NB4 (cell line): ENCODE measurements around the gene STMND1.

Experiments
- DNase-seq: peaks from one replicate; pipeline ENCODE4 v3.0.0; 2010; ENCODE audit warnings: low read depth
- H3K4me3 ChIP-seq: one replicate; pipeline ENCODE4 v1.5.1; 2011; ENCODE audit warnings: mild to moderate bottlenecking, low read depth, low read length, moderate library complexity
- MYC ChIP-seq: IDR thresholded peaks from 2 replicates; pipeline ENCODE4 v1.6.1; 2011; ENCODE audit warnings: low read depth, low read length
- POLR2A ChIP-seq: IDR thresholded peaks from 2 replicates; pipeline ENCODE4 v1.6.1; 2011; ENCODE audit warnings: mild to moderate bottlenecking; ENCODE audit not compliant: insufficient read length; ENCODE audit errors: extremely low read depth
- TF ChIP-seq, protein P1 (sequence below): IDR thresholded peaks from 2 replicates; pipeline ENCODE4 v1.6.1; 2011; ENCODE audit warnings: low read depth, low read length
- TF ChIP-seq, protein P2 (sequence below): IDR thresholded peaks from one replicate; pipeline ENCODE4 v1.5.1; 2012; ENCODE audit warnings: low read depth, low read length

STMND1 gene

DNA sequence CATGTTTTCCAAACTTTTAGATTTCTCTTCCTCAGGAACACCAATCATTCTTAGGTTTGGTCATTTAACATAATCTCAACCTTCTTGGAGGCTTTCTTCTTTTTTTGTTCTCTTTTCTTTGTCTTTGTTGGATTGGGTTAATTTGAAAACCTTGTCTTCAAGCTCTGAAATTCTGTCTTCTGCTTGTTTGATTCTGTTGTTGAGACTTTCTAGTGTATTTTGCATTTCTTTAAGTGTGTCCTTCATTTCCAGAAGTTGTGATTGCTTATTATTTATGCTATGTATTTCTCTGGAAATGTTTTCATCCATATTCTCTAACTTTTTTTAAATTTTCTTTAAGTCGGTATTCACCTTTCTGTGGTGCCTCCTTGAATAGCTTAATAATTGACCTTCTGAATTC is 42.2 kb downstream of the STMND1 start:
- DNase-seq: no peak
- no peak for TF ChIP-seq MYC
- no peak for TF ChIP-seq POLR2A
- TF ChIP-seq, protein P1, sequence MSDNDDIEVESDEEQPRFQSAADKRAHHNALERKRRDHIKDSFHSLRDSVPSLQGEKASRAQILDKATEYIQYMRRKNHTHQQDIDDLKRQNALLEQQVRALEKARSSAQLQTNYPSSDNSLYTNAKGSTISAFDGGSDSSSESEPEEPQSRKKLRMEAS: no peak
- TF ChIP-seq, protein P2, sequence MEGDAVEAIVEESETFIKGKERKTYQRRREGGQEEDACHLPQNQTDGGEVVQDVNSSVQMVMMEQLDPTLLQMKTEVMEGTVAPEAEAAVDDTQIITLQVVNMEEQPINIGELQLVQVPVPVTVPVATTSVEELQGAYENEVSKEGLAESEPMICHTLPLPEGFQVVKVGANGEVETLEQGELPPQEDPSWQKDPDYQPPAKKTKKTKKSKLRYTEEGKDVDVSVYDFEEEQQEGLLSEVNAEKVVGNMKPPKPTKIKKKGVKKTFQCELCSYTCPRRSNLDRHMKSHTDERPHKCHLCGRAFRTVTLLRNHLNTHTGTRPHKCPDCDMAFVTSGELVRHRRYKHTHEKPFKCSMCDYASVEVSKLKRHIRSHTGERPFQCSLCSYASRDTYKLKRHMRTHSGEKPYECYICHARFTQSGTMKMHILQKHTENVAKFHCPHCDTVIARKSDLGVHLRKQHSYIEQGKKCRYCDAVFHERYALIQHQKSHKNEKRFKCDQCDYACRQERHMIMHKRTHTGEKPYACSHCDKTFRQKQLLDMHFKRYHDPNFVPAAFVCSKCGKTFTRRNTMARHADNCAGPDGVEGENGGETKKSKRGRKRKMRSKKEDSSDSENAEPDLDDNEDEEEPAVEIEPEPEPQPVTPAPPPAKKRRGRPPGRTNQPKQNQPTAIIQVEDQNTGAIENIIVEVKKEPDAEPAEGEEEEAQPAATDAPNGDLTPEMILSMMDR: no peak
- no peak overlapping the region for H3K4me3 ChIP-seq

DNA sequence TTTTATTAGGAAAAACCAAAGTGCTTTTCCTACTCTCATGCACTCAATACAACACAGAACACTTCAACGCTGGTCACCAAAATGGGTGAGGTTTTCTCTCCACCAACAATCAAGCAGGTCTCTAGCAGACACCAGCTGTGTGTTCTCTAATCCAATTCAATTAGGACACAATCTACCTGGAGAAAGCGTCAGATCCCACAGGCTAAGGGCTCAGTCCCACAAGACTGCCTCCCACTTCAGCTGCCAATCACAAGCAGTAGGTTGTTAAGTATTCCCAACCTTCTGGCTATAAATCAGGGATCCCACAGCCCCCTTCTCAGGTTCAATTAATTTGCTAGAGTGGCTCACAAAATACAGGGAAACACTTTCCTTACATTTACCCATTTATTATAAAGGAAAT is 47.7 kb downstream of the STMND1 start:
- no peak overlapping the region for H3K4me3 ChIP-seq
- DNase-seq: no peak
- TF ChIP-seq, protein P1: no peak
- TF ChIP-seq, protein P2: no peak
- TF ChIP-seq MYC (no peak), POLR2A (no peak)

DNA sequence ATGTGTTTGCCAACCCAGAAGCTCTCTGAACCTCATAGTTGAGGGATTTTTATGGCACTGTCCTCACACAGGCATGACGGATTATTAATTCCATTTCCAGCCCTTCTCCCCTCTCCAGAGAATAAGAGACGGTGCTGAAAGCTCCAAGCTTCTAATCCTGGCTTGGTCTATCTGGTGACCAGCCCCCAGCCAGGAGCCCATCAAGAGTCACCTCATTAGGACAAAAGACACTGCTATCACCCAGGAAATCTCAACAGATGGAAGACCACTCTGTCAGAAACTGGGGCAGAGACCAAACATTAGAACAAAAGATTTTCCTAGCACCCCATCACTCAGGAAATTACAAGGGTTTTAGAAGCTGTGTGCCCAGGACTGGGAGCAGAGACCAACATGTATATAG is 48.2 kb downstream of the STMND1 start:
- no peak overlapping the region for H3K4me3 ChIP-seq
- no peak for DNase-seq
- TF ChIP-seq MYC: no peak
- no peak for TF ChIP-seq POLR2A
- TF ChIP-seq, protein P2: no peak
- TF ChIP-seq, protein P1: no peak

DNA sequence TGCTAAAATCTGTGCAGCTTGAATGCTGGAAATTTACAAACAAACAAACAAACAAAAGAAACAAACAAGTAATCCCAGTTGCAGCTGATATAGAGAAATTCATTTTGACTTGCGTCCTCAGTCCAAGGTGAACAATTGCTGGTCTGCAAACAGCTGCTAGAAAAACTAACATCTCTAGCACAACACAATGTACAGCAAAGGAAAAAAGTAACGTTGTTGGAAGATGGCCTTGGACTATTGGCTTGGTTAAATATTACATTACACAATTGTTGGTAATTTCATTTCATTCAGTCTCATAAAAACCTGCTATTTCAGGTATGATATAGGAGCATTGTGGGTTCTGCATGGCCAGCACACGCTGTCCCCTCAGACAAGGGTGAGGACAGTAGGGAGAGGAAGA is 50.0 kb downstream of the STMND1 start:
- H3K4me3 ChIP-seq: no peak overlapping the region
- no peak for DNase-seq
- TF ChIP-seq, protein P1: no peak
- TF ChIP-seq MYC: no peak

DNA sequence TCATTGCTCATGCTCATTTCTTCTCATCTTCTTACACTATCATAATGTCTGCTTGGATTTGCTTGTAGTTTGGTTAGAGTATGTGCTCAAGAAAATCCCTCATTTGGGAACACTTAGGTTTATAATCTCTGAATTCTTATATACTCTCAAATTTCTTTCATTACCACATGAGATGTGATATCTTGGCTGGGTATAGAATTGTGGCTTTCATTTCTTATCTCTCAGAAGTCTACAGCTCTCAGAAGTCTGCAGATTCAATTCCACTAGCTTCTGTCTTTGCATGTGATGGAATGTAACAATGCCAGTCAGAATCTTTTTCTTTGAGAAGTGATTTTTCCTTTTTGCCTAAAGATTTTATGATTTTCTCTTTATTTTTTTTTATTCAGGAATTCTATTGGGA is 50.9 kb downstream of the STMND1 start:
- TF ChIP-seq MYC: no peak
- TF ChIP-seq, protein P1: no peak
- no peak for TF ChIP-seq POLR2A
- H3K4me3 ChIP-seq: no peak overlapping the region
- DNase-seq: no peak

DNA sequence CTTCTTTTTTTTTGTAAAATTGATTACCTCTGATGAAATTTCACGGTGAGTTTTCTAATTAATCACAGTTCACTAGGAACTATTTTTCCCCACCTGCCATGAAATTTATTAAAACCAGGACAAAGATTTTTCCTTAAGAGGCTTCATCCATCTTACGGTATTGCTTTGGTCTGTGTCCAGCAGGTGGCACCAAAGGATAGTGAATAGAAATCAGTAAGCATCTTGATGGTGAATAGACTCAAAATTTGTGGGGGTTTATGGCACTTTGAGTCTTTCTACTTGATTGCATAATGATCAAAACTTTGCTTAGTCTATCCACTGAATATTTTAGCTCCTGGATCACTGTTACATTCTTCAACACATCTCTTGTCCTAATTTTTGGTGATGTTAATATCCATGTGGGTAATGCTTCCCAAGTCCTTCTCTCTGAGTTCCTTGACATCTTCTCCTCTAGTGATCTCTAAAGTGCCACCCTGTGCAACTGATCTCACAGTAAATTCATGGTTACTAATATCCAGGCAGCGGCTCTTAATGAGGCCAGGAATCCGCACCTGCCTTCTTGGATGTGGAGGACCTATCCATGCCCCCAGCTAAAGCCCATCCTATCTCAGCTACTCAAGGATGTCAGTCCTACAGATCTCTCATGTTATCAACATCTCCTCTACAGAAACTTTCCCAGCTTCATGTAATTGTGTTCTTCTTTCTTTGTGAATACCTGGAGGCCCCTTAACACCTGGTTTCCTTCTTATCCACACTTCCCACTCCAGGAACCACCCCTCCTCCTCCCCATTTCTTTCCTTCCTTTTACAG is 54.5 kb downstream of the STMND1 start:
- TF ChIP-seq, protein P2: peak; percentile 73
- no peak for TF ChIP-seq MYC
- no peak overlapping the region for H3K4me3 ChIP-seq
- DNase-seq: peak; percentile 80

DNA sequence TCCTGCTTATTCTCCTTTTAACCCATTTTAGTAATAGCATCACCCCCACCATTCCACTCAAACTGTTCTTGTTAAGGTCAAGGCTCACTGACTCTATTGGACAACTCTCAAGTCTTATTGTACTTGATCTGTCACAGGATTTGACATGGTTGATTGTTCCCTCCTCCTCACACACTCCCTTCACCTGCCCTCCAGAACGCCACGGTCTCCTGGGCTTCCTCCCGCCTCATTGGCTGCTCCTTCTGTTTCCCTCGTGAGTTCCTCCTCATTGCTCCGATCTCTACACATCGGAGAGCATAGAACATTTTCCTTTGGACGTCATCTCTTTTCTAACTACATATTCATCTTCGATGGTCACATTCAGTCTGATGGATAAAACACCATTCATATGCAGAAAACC is 55.1 kb downstream of the STMND1 start:
- DNase-seq: no peak
- H3K4me3 ChIP-seq: no peak overlapping the region
- no peak for TF ChIP-seq POLR2A
- TF ChIP-seq, protein P2: no peak
- no peak for TF ChIP-seq MYC
- TF ChIP-seq, protein P1: no peak
